ENCODE data around the gene RMDN2. TPM values are rescaled to one million over a fixed set of nuclear protein-coding genes. Genes with fewer than 3 reads are reported as not detected.

Gene RMDN2
- total RNA-seq, 1 experiment from 2014 or later: 4.7 TPM

DNA sequence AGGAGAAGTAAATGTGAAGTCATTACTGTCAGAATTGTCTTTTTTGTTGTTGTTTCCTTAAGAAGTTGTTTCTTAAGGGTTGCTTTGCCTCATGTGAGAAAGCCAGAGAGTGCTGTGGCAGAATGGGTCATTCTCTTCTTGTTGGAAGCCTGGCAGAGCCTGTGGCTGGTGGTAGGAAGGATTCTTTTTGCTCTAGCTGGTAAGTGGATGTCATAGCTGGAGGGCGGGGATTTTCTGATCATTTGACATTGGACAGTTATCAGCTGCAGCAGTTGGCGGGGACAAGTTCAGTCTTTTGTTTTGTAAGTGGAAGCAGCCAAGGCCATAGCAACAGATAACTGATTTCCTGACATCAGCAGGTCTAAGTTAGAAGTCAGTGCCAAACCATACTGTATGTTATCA, 5.5 kb upstream of the RMDN2 start:
- no peak for DNase-seq
- Mint-ChIP-seq H3K27me3 (ENCODE audit: unreplicated experiment) (no peaks in the 10 kb centered on the region), H3K4me3 (ENCODE audit: low read depth, unreplicated experiment) (no peak overlapping the region), H3K4me1 (ENCODE audit: low read depth, unreplicated experiment) (peaks cover 57% of the 10 kb centered on the region), H3K9me3 (ENCODE audit: low read depth, unreplicated experiment) (no peaks in the 10 kb centered on the region), H3K36me3 (ENCODE audit: insufficient read depth, unreplicated experiment) (peaks cover 10% of the 10 kb centered on the region), H3K27ac (ENCODE audit: unreplicated experiment) (no peak overlapping the region)
- TF ChIP-seq CTCF (IDR thresholded peaks at IDR 0.05; ENCODE audit: unreplicated experiment): no peak
- intact Hi-C loops (cut with micrococcal nuclease; ENCODE audit: unreplicated experiment): no loop called here
- CTCF ChIA-PET: no interaction called here
- BruUV-seq (replicated peaks): no TSS peak

DNA sequence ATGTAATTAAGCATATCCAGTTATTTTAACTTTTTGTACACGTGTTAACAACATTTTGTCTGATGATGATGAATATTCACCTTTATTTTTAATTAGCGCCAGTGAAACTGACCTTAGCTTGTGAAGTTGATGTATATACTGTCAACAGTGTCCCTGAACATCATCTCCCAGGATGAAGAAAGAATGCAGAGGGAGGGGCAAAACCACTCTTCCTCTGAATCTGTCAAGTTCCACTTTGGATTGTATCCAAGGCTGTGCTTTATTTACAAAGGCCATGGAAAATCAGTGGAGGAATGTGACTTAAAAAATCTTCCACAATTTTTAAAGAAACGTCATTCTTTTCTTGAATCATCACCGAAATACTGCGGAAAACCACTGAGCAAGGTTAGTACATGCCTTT, 4.5 kb upstream of the RMDN2 start:
- no peak for TF ChIP-seq CTCF (IDR thresholded peaks at IDR 0.05; ENCODE audit: unreplicated experiment)
- CTCF ChIA-PET: no interaction called here
- Mint-ChIP-seq H3K27me3 (ENCODE audit: unreplicated experiment) (no peaks in the 10 kb centered on the region), H3K4me3 (ENCODE audit: low read depth, unreplicated experiment) (no peak overlapping the region), H3K36me3 (ENCODE audit: insufficient read depth, unreplicated experiment) (peaks cover 20% of the 10 kb centered on the region), H3K9me3 (ENCODE audit: low read depth, unreplicated experiment) (no peaks in the 10 kb centered on the region), H3K27ac (ENCODE audit: unreplicated experiment) (no peak overlapping the region), H3K4me1 (ENCODE audit: low read depth, unreplicated experiment) (peaks cover 57% of the 10 kb centered on the region)
- intact Hi-C loops (cut with micrococcal nuclease; ENCODE audit: unreplicated experiment): no loop called here
- no peak for DNase-seq
- BruUV-seq (replicated peaks): no TSS peak

DNA sequence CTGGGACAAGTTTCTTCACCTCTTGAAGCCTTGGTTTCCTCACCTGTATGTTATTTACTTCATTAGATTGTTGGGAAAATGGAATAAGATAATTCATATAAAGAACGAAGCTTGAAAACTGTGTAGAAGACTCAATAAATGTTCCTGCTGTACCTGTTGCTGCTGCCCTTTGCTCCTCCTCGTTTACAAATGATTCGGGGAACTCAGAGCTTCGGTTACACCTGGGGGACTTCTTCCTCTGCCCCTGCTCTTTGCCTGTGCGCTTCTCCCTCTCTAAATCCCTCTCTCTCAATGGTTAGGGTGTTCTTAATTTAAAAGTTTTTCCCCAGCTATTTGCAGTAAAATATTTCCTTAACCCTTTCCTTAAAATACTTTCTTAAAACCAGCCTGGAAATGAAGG, 3.3 kb upstream of the RMDN2 start:
- BruUV-seq (replicated peaks): no TSS peak
- intact Hi-C loops (cut with micrococcal nuclease; ENCODE audit: unreplicated experiment): no loop called here
- no peak for DNase-seq
- no peak for TF ChIP-seq CTCF (IDR thresholded peaks at IDR 0.05; ENCODE audit: unreplicated experiment)
- no peak overlapping the region for H3K4me3 Mint-ChIP-seq (ENCODE audit: low read depth, unreplicated experiment)
- CTCF ChIA-PET: interaction anchor here (0.7 kb wide), 1 partner anchor 17 kb away, joined by 3 read pairs; no protein-coding TSS in a partner anchor
- peaks cover 22% of the 10 kb centered on the region for H3K36me3 Mint-ChIP-seq (ENCODE audit: insufficient read depth, unreplicated experiment)
- no peak overlapping the region for H3K27ac Mint-ChIP-seq (ENCODE audit: unreplicated experiment)
- H3K9me3 Mint-ChIP-seq (ENCODE audit: low read depth, unreplicated experiment): no peaks in the 10 kb centered on the region
- no peaks in the 10 kb centered on the region for H3K27me3 Mint-ChIP-seq (ENCODE audit: unreplicated experiment)
- H3K4me1 Mint-ChIP-seq (ENCODE audit: low read depth, unreplicated experiment): peaks cover 51% of the 10 kb centered on the region

- TF ChIP-seq CTCF (IDR thresholded peaks at IDR 0.05; ENCODE audit: unreplicated experiment): no peak
- DNase-seq: no peak
- Mint-ChIP-seq H3K9me3 (ENCODE audit: low read depth, unreplicated experiment) (no peaks in the 10 kb centered on the region), H3K27ac (ENCODE audit: unreplicated experiment) (no peak overlapping the region), H3K36me3 (ENCODE audit: insufficient read depth, unreplicated experiment) (peaks cover 22% of the 10 kb centered on the region), H3K4me3 (ENCODE audit: low read depth, unreplicated experiment) (peak overlapping the region; percentile 92), H3K4me1 (ENCODE audit: low read depth, unreplicated experiment) (peaks cover 34% of the 10 kb centered on the region), H3K27me3 (ENCODE audit: unreplicated experiment) (no peaks in the 10 kb centered on the region)
- CTCF ChIA-PET: no interaction called here
- intact Hi-C loops (cut with micrococcal nuclease; ENCODE audit: unreplicated experiment): no loop called here
- no TSS peak for BruUV-seq (replicated peaks)
These were observed 1.6 kb upstream of the RMDN2 start for GRCh38 chr2:37923308-37924055.
